Measurements from ENCODE around the gene MECR. TPM values are rescaled to one million over a fixed set of nuclear protein-coding genes. Genes with fewer than 3 reads are reported as not detected.

The MECR gene
- total RNA-seq, 5 donors from 2014 or later (not counting 1 experiment from before 2014, with no cell fraction given): 9.5 to 17.8 (median 17.3) TPM

- WGBS (ENCODE audit: insufficient coverage): 60% methylated on average over 1 of the region's 6 CpGs
- Histone ChIP-seq H3K4me3 (ENCODE audit: control insufficient read depth in 1 of 2, extremely low read depth in 1 of 2, low read length in 1 of 2) (no peak overlapping the region), H3K27ac (ENCODE audit: low read length) (no peak overlapping the region), H3K4me1 (ENCODE audit: control insufficient read depth in 1 of 2, extremely low read depth in 1 of 2, insufficient read depth in 2 of 2, low read length in 2 of 2) (no peaks in the 10 kb centered on the region), H3K9me3 (no peaks in the 10 kb centered on the region), H3K27me3 (replicated peaks in 1 of 2; ENCODE audit: control insufficient read depth in 2 of 2, extremely low read depth in 1 of 2, insufficient read depth in 2 of 2, low read length in 1 of 2) (peaks cover 2 to 31% of the 10 kb centered on the region in 2 experiments), H3K36me3 (ENCODE audit: control insufficient read depth in 2 of 2, extremely low read depth in 1 of 2, insufficient read depth in 1 of 2, low read length in 1 of 2) (no peaks in the 10 kb centered on the region)
- Mint-ChIP-seq H3K36me3 (no peaks in the 10 kb centered on the region), H3K4me3 (no peak overlapping the region), H3K27me3 (peaks cover 47 to 56% of the 10 kb centered on the region in 2 donors), H3K9me3 (peaks cover 0 to 4% (median 0%) of the 10 kb centered on the region in 3 donors), H3K4me1 (no peaks in the 10 kb centered on the region), H3K27ac (no peak overlapping the region)
- ATAC-seq (replicated peaks in 1 of 4) (no peak), DNase-seq (no peak)
- ChIA-PET POLR2A (no interaction called here), CTCF (interaction anchor here (0.6 to 0.7 kb wide), 3 partner anchors 60 to 1049 kb away, joined by 4 to 9 read pairs (median 7); no protein-coding TSS in a partner anchor)
Measured at GRCh38 chr1:29272147-29272907, 41.6 kb upstream of the MECR start.

GRCh38 chr1:29271724-29272123 lies 41.0 kb upstream of the MECR start:
- WGBS (ENCODE audit: insufficient coverage): 39% methylated on average over 5 of the region's 7 CpGs

GRCh38 chr1:29270929-29271521 lies 40.3 kb upstream of the MECR start:
- Histone ChIP-seq H3K9me3 (no peaks in the 10 kb centered on the region), H3K36me3 (ENCODE audit: control insufficient read depth in 2 of 2, extremely low read depth in 1 of 2, insufficient read depth in 1 of 2, low read length in 1 of 2) (no peaks in the 10 kb centered on the region), H3K27ac (ENCODE audit: low read length) (no peak overlapping the region), H3K27me3 (replicated peaks in 1 of 2; ENCODE audit: control insufficient read depth in 2 of 2, extremely low read depth in 1 of 2, insufficient read depth in 2 of 2, low read length in 1 of 2) (peaks cover 2 to 37% of the 10 kb centered on the region in 2 experiments), H3K4me1 (ENCODE audit: control insufficient read depth in 1 of 2, extremely low read depth in 1 of 2, insufficient read depth in 2 of 2, low read length in 2 of 2) (no peaks in the 10 kb centered on the region), H3K4me3 (ENCODE audit: control insufficient read depth in 1 of 2, extremely low read depth in 1 of 2, low read length in 1 of 2) (no peak overlapping the region)
- Mint-ChIP-seq H3K27ac (no peak overlapping the region), H3K9me3 (no peaks in the 10 kb centered on the region), H3K4me3 (no peak overlapping the region), H3K36me3 (no peaks in the 10 kb centered on the region), H3K4me1 (no peaks in the 10 kb centered on the region), H3K27me3 (peaks cover 58 to 66% of the 10 kb centered on the region in 2 donors)
- 45% methylated on average over 1 of the region's 3 CpGs for WGBS (ENCODE audit: insufficient coverage)
- CTCF ChIA-PET: interaction anchor here in 1 of 2 donors (0.6 kb wide), 1 partner anchor 11 kb away, joined by 3 read pairs; no protein-coding TSS in a partner anchor
- no peak for DNase-seq
- POLR2A ChIA-PET: no interaction called here
- ATAC-seq (replicated peaks in 1 of 4): no peak

More at GRCh38 chr1:29271724-29272123, 41.0 kb upstream of the MECR start:
- CTCF ChIA-PET: interaction anchor here in 1 of 2 donors (0.6 kb wide), 1 partner anchor 10 kb away, joined by 3 read pairs; no protein-coding TSS in a partner anchor
- Histone ChIP-seq H3K36me3 (ENCODE audit: control insufficient read depth in 2 of 2, extremely low read depth in 1 of 2, insufficient read depth in 1 of 2, low read length in 1 of 2) (no peaks in the 10 kb centered on the region), H3K9me3 (no peaks in the 10 kb centered on the region), H3K27me3 (replicated peaks in 1 of 2; ENCODE audit: control insufficient read depth in 2 of 2, extremely low read depth in 1 of 2, insufficient read depth in 2 of 2, low read length in 1 of 2) (peaks cover 2 to 37% of the 10 kb centered on the region in 2 experiments), H3K4me3 (ENCODE audit: control insufficient read depth in 1 of 2, extremely low read depth in 1 of 2, low read length in 1 of 2) (no peak overlapping the region), H3K4me1 (ENCODE audit: control insufficient read depth in 1 of 2, extremely low read depth in 1 of 2, insufficient read depth in 2 of 2, low read length in 2 of 2) (no peaks in the 10 kb centered on the region), H3K27ac (ENCODE audit: low read length) (no peak overlapping the region)
- no peak for ATAC-seq (replicated peaks in 1 of 4)
- Mint-ChIP-seq H3K27me3 (peaks cover 52 to 61% of the 10 kb centered on the region in 2 donors), H3K36me3 (no peaks in the 10 kb centered on the region), H3K9me3 (peaks cover 0 to 1% (median 0%) of the 10 kb centered on the region in 3 donors), H3K4me1 (no peaks in the 10 kb centered on the region), H3K4me3 (no peak overlapping the region), H3K27ac (no peak overlapping the region)
- POLR2A ChIA-PET: no interaction called here
- DNase-seq: no peak

- no peaks in the 10 kb centered on the region for H3K36me3 ChIP-seq (ENCODE audit: control insufficient read depth in 2 of 2, extremely low read depth in 1 of 2, insufficient read depth in 1 of 2, low read length in 1 of 2)
- H3K27me3 ChIP-seq (replicated peaks in 1 of 2; ENCODE audit: control insufficient read depth in 2 of 2, extremely low read depth in 1 of 2, insufficient read depth in 2 of 2, low read length in 1 of 2): peaks cover 2 to 37% of the 10 kb centered on the region in 2 experiments
- Mint-ChIP-seq H3K9me3 (no peaks in the 10 kb centered on the region), H3K4me1 (no peaks in the 10 kb centered on the region), H3K4me3 (no peak overlapping the region), H3K27me3 (peaks cover 55 to 62% of the 10 kb centered on the region in 2 donors), H3K27ac (no peak overlapping the region), H3K36me3 (no peaks in the 10 kb centered on the region)
- no peak overlapping the region for H3K27ac ChIP-seq (ENCODE audit: low read length)
- ChIA-PET POLR2A (no interaction called here), CTCF (no interaction called here)
- no peak for DNase-seq
- no peak overlapping the region for H3K4me3 ChIP-seq (ENCODE audit: control insufficient read depth in 1 of 2, extremely low read depth in 1 of 2, low read length in 1 of 2)
- no peaks in the 10 kb centered on the region for H3K9me3 ChIP-seq
- no peaks in the 10 kb centered on the region for H3K4me1 ChIP-seq (ENCODE audit: control insufficient read depth in 1 of 2, extremely low read depth in 1 of 2, insufficient read depth in 2 of 2, low read length in 2 of 2)
- 82% methylated on average over 3 of the region's 8 CpGs for WGBS (ENCODE audit: insufficient coverage)
- no peak for ATAC-seq (replicated peaks in 1 of 4)
Measured at GRCh38 chr1:29269382-29269781, 38.6 kb upstream of the MECR start.

- Histone ChIP-seq H3K9me3 (no peaks in the 10 kb centered on the region), H3K4me3 (ENCODE audit: control insufficient read depth in 1 of 2, extremely low read depth in 1 of 2, low read length in 1 of 2) (no peak overlapping the region), H3K4me1 (ENCODE audit: control insufficient read depth in 1 of 2, extremely low read depth in 1 of 2, insufficient read depth in 2 of 2, low read length in 2 of 2) (no peaks in the 10 kb centered on the region), H3K36me3 (ENCODE audit: control insufficient read depth in 2 of 2, extremely low read depth in 1 of 2, insufficient read depth in 1 of 2, low read length in 1 of 2) (no peaks in the 10 kb centered on the region), H3K27me3 (replicated peaks in 1 of 2; ENCODE audit: control insufficient read depth in 2 of 2, extremely low read depth in 1 of 2, insufficient read depth in 2 of 2, low read length in 1 of 2) (peaks cover 2 to 40% of the 10 kb centered on the region in 2 experiments), H3K27ac (ENCODE audit: low read length) (no peak overlapping the region)
- Mint-ChIP-seq H3K4me3 (no peak overlapping the region), H3K27me3 (peaks cover 51 to 61% of the 10 kb centered on the region in 2 donors), H3K9me3 (no peaks in the 10 kb centered on the region), H3K4me1 (no peaks in the 10 kb centered on the region), H3K27ac (no peak overlapping the region), H3K36me3 (no peaks in the 10 kb centered on the region)
- no peak for DNase-seq
- ATAC-seq (replicated peaks in 1 of 4): no peak
- WGBS (ENCODE audit: insufficient coverage): 51% methylated on average over 9 of the region's 9 CpGs
- CTCF ChIA-PET: no interaction called here
- POLR2A ChIA-PET: no interaction called here
Measured at GRCh38 chr1:29267321-29268070, 36.8 kb upstream of the MECR start.

GRCh38 chr1:29266912-29267311 lies 36.2 kb upstream of the MECR start:
- no peaks in the 10 kb centered on the region for H3K9me3 Mint-ChIP-seq
- Histone ChIP-seq H3K9me3 (no peaks in the 10 kb centered on the region), H3K4me1 (ENCODE audit: control insufficient read depth in 1 of 2, extremely low read depth in 1 of 2, insufficient read depth in 2 of 2, low read length in 2 of 2) (no peaks in the 10 kb centered on the region), H3K36me3 (ENCODE audit: control insufficient read depth in 2 of 2, extremely low read depth in 1 of 2, insufficient read depth in 1 of 2, low read length in 1 of 2) (no peaks in the 10 kb centered on the region), H3K27ac (ENCODE audit: low read length) (no peak overlapping the region), H3K4me3 (ENCODE audit: control insufficient read depth in 1 of 2, extremely low read depth in 1 of 2, low read length in 1 of 2) (no peak overlapping the region), H3K27me3 (replicated peaks in 1 of 2; ENCODE audit: control insufficient read depth in 2 of 2, extremely low read depth in 1 of 2, insufficient read depth in 2 of 2, low read length in 1 of 2) (peaks cover 2 to 35% of the 10 kb centered on the region in 2 experiments)
- CTCF ChIA-PET: no interaction called here
- H3K27me3 Mint-ChIP-seq: peaks cover 47 to 61% of the 10 kb centered on the region in 2 donors
- POLR2A ChIA-PET: no interaction called here
- no CpG with 5 or more reads among the region's 3 CpGs for WGBS (ENCODE audit: insufficient coverage)
- DNase-seq (no peak), ATAC-seq (replicated peaks in 1 of 4) (no peak)
- H3K36me3 Mint-ChIP-seq: no peaks in the 10 kb centered on the region
- no peak overlapping the region for H3K27ac Mint-ChIP-seq
- no peaks in the 10 kb centered on the region for H3K4me1 Mint-ChIP-seq
- no peak overlapping the region for H3K4me3 Mint-ChIP-seq

All from T-cell (primary cell).